Panc1 (cell line): ENCODE measurements around the gene FLRT1. TPM values are rescaled to one million over a fixed set of nuclear protein-coding genes. Genes with fewer than 3 reads are reported as not detected.

Source experiments
- ATAC-seq: fragments of 200-7000 bp; cut with Tn5 transposase; 2 replicates; pipeline ENCODE4 v1.9.1; 2020; ENCODE audit warnings: mild to moderate bottlenecking, moderate library complexity
- BruUV-seq: library from RNA; stranded (reverse); fragments of 400-500 nt; replicated peaks from 2 replicates; lab custom pipeline; 2021; lab: Mats Ljungman, UMichigan
- CTCF ChIA-PET: fragments of 300-600 bp; sonication (Branson Sonifier 250); formaldehyde crosslinking; loops from one replicate; lab custom pipeline; 2022; ENCODE audit warnings: antibody characterized with exemption; lab: Charles Lee
- POLR2A ChIA-PET: fragments of 300-600 bp; sonication (Branson Sonifier 250); formaldehyde crosslinking; loops from one replicate; lab custom pipeline; 2022; ENCODE audit warnings: antibody characterized with exemption; lab: Charles Lee
- DNase-seq: peaks from one replicate; pipeline ENCODE4 v3.0.0-alpha.2; 2010; ENCODE audit warnings: low read depth, low spot score
- H3K27ac ChIP-seq: 2 replicates; pipeline ENCODE4 v1.5.1; 2011; ENCODE audit warnings: mild to moderate bottlenecking, low read length, inconsistent platforms
- H3K27me3 ChIP-seq: fragments of 200-500 bp; sonication (Bioruptor generic); 2 replicates; pipeline ENCODE4 v1.6.0; 2014; ENCODE audit warnings: low read length, inconsistent platforms; ENCODE audit not compliant: control insufficient read depth, insufficient read depth
- H3K36me3 ChIP-seq: fragments of 200-500 bp; sonication (Bioruptor generic); 2 replicates; pipeline ENCODE4 v1.5.1; 2014; ENCODE audit warnings: inconsistent platforms, mild to moderate bottlenecking, low read length, moderate library complexity; ENCODE audit not compliant: control insufficient read depth, insufficient read depth
- H3K4me1 ChIP-seq: 2 replicates; pipeline ENCODE4 v1.5.1; 2011; ENCODE audit warnings: inconsistent platforms, mild to moderate bottlenecking, low read length, moderate library complexity; ENCODE audit not compliant: control insufficient read depth, insufficient read depth
- H3K4me3 ChIP-seq, 2 experiments: 2 replicates each; pipeline ENCODE4 v1.5.1; 2011 to 2012; ENCODE audit warnings: low read depth in 2 of 2, low read length in 2 of 2, mild to moderate bottlenecking in 2 of 2, inconsistent platforms in 1 of 2, moderate library complexity in 1 of 2
- H3K9me3 ChIP-seq: fragments of 200-500 bp; sonication (Bioruptor generic); 2 replicates; pipeline ENCODE4 v1.5.1; 2014; ENCODE audit warnings: low read depth, mild to moderate bottlenecking, inconsistent platforms, low read length, moderate library complexity; ENCODE audit not compliant: control insufficient read depth, insufficient read depth
- POLR2AphosphoS5 ChIP-seq: IDR thresholded peaks from 2 replicates; pipeline ENCODE4 v1.6.1; 2012; ENCODE audit warnings: mild to moderate bottlenecking, low read depth, low read length, moderate library complexity
- SIN3A ChIP-seq: IDR thresholded peaks from 2 replicates; pipeline ENCODE4 v1.6.1; 2012; ENCODE audit warnings: low read depth, mild to moderate bottlenecking, low read length, moderate library complexity, borderline replicate concordance; ENCODE audit not compliant: insufficient read depth
- TCF7L2 ChIP-seq: IDR thresholded peaks from 2 replicates; pipeline ENCODE4 v1.6.1; 2011; ENCODE audit warnings: mild to moderate bottlenecking, low read depth, low read length, inconsistent platforms
- in situ Hi-C: cut with HindIII; loops from 2 replicates; pipeline ENCODE4 v1.10.0; 2016; ENCODE audit warnings: low sequenced_read_pairs, low pct_unique_long_range_greater_than_20kb
- intact Hi-C: fragments of 100-400 bp; cut with micrococcal nuclease; formaldehyde crosslinking; loops from one replicate; pipeline ENCODE4 v1.10.0; 2022; ENCODE audit not compliant: unreplicated experiment
- total RNA-seq: library from RNA; stranded (reverse); gene quantifications from one replicate; pipeline ENCODE4 v1.2.1, GENCODE V29; 2021; ENCODE audit not compliant: unreplicated experiment
- TF ChIP-seq, protein P1 (sequence below): fragments of 450-650 bp; IDR thresholded peaks from 2 replicates; pipeline ENCODE4 v1.5.1; 2017; ENCODE audit warnings: mild to moderate bottlenecking
- TF ChIP-seq, protein P2 (sequence below), 2 experiments: IDR thresholded peaks; 2 replicates each; pipeline ENCODE4 v1.6.1; 2011 to 2012; ENCODE audit warnings: low read depth in 2 of 2, control low read depth in 1 of 2, low read length in 1 of 2, mild to moderate bottlenecking in 1 of 2, moderate library complexity in 1 of 2; ENCODE audit not compliant: insufficient read depth in 1 of 2

The FLRT1 gene
- total RNA-seq, 1 experiment from 2014 or later = 0.51 TPM

DNA sequence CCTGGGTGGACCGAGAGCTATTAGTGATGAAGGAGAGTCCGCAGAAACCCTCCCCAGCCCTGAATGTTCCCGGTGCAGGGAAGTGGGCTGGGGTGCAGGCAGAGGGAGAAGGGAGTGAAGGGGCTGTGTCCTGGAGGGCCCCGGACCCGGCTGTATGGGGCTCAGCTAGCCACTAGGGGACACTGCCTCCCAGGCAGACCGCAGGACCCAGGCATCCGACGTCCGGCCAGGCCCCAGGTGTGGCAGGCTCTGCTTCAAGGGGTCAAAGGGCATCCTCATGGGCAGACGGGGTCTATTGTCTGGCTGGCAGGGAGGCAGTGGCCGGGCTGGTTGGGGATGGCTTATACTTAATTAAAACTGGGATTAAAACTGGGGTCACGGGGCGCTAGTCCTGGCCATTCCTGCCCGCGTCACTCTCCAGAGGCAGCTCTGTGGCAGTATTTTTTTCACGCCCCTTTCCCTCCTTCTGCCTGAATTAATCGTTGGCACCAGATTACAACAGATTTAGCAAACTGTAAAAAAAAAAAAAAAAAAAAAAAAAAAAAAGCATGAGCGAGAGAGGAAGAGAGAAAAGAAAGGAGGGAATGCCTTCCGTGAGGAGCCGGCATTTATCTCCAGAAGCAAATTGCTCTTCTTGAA lies 5.1 kb downstream of the FLRT1 start:
- Histone ChIP-seq H3K36me3 (no peaks in the 10 kb centered on the region), H3K9me3 (no peaks in the 10 kb centered on the region), H3K27ac (no peak overlapping the region), H3K27me3 (no peaks in the 10 kb centered on the region), H3K4me3 (no peak overlapping the region), H3K4me1 (peaks cover 4% of the 10 kb centered on the region)
- no TSS peak for BruUV-seq
- POLR2A ChIA-PET = interaction anchor here (0.6 kb wide), 1 partner anchor 91 kb away, joined by 3 read pairs; no protein-coding TSS in a partner anchor
- in situ Hi-C loops = no loop called here
- CTCF ChIA-PET = interaction anchor here (0.5 to 1.0 kb wide), 7 partner anchors 14 to 112 kb away, joined by 3 to 12 read pairs (median 3); no protein-coding TSS in a partner anchor
- ATAC-seq (peak; percentile 62), DNase-seq (no peak)
- intact Hi-C loops = loop anchor here (2.0 kb wide), 1 partner anchor 106 kb away; no protein-coding TSS in a partner anchor
- no peak for TF ChIP-seq POLR2AphosphoS5
- TF ChIP-seq, protein P1, sequence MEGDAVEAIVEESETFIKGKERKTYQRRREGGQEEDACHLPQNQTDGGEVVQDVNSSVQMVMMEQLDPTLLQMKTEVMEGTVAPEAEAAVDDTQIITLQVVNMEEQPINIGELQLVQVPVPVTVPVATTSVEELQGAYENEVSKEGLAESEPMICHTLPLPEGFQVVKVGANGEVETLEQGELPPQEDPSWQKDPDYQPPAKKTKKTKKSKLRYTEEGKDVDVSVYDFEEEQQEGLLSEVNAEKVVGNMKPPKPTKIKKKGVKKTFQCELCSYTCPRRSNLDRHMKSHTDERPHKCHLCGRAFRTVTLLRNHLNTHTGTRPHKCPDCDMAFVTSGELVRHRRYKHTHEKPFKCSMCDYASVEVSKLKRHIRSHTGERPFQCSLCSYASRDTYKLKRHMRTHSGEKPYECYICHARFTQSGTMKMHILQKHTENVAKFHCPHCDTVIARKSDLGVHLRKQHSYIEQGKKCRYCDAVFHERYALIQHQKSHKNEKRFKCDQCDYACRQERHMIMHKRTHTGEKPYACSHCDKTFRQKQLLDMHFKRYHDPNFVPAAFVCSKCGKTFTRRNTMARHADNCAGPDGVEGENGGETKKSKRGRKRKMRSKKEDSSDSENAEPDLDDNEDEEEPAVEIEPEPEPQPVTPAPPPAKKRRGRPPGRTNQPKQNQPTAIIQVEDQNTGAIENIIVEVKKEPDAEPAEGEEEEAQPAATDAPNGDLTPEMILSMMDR = peak; percentile 89; the same call in 1 of the 2 replicates

DNA sequence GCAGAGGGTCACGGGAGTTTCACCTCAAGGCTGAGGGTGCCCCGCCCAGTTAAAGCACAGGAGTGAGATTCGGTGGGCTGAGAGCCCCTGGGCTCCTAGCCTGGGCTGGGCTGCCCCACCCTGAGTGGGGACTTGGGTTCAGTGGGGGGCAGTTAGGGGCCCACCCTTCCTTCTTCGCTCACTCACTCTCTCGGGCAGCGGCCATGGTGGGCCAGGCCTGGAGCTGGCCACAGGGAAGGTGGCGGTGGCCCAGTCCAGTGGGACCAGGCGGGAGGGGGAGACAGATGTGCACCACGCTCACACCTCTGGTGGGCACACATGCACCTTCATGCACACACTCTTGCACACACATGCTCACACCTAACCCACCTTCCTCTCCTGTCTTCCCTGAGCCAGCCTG lies 6.1 kb downstream of the FLRT1 start:
- no peak for ATAC-seq
- in situ Hi-C loops = no loop called here
- peaks cover 1% of the 10 kb centered on the region for H3K4me1 ChIP-seq

More for the DNA sequence above, 6.1 kb downstream of the FLRT1 start:
- CTCF ChIA-PET = interaction anchor here (1.0 to 1.3 kb wide), 2 partner anchors 33 to 107 kb away, joined by 3 to 12 read pairs; no protein-coding TSS in a partner anchor
- Histone ChIP-seq H3K4me3 (no peak overlapping the region), H3K27me3 (no peaks in the 10 kb centered on the region), H3K9me3 (no peaks in the 10 kb centered on the region), H3K36me3 (no peaks in the 10 kb centered on the region), H3K27ac (no peak overlapping the region)
- no peak for DNase-seq
- no peak for TF ChIP-seq SIN3A
- no peak for TF ChIP-seq POLR2AphosphoS5
- no peak for TF ChIP-seq TCF7L2
- TF ChIP-seq, protein P1 = no peak
- TF ChIP-seq, protein P2, sequence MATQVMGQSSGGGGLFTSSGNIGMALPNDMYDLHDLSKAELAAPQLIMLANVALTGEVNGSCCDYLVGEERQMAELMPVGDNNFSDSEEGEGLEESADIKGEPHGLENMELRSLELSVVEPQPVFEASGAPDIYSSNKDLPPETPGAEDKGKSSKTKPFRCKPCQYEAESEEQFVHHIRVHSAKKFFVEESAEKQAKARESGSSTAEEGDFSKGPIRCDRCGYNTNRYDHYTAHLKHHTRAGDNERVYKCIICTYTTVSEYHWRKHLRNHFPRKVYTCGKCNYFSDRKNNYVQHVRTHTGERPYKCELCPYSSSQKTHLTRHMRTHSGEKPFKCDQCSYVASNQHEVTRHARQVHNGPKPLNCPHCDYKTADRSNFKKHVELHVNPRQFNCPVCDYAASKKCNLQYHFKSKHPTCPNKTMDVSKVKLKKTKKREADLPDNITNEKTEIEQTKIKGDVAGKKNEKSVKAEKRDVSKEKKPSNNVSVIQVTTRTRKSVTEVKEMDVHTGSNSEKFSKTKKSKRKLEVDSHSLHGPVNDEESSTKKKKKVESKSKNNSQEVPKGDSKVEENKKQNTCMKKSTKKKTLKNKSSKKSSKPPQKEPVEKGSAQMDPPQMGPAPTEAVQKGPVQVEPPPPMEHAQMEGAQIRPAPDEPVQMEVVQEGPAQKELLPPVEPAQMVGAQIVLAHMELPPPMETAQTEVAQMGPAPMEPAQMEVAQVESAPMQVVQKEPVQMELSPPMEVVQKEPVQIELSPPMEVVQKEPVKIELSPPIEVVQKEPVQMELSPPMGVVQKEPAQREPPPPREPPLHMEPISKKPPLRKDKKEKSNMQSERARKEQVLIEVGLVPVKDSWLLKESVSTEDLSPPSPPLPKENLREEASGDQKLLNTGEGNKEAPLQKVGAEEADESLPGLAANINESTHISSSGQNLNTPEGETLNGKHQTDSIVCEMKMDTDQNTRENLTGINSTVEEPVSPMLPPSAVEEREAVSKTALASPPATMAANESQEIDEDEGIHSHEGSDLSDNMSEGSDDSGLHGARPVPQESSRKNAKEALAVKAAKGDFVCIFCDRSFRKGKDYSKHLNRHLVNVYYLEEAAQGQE (IDR thresholded peaks at IDR 0.05; ENCODE audit: insufficient read depth in 1 of 2, low read depth in 2 of 2, low read length in 1 of 2) = no peak
- intact Hi-C loops = loop anchor here (2.0 kb wide), 1 partner anchor 105 kb away; no protein-coding TSS in a partner anchor
- POLR2A ChIA-PET = no interaction called here
- no TSS peak for BruUV-seq
